Measurements from ENCODE around the gene CDC73.
"Not testable (repeated sequence)": the region's sequence is repeated elsewhere in the genome, so short reads cannot be mapped to it uniquely, and the experiment has no call there.

Gene CDC73

DNA sequence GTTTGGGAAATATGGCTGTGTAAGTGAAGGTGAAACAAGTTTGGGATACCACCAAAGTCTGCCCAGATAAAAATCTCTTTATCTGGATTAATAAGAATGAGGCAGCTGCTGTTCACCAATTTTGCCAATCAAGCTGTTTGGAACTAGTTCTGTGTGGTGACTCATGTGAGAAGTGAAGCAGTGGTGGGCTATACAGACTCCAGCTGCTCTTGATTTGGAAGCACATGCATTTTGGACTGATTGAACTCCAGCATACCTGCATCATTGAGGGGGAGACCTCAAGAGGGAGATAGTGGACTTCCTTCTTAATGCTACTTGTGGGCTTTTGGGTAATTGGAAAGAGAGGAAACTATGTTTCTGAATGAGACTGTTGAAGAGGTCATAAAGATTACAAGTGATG, 163.8 kb downstream of the CDC73 start:
- no peak for DNase-seq

DNA sequence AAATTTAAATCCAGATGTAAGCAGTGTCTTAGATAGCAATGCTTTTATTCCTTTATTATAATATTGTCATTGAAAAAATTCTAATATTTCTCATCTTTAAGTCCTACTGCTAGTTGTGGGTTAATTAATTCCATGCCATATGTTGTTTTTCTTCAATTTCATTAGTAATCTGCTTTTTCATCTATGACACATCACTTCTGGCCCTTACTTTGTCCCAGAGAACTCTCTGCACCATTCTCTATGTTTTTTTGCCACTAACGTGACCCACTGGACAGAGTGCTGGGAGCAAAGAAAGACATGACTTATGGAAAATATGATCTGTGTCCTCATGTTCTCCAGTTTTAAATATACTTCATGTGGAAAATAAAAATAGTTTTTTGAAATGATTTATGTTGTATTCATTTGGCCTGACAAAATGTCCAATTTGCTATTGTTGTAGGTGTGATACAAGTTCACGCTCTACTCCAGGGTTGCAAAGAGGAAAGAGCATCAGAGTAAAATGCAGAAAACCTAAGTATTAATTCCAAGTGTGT, 166.8 kb downstream of the CDC73 start:
- not testable (repeated sequence) for DNase-seq

DNA sequence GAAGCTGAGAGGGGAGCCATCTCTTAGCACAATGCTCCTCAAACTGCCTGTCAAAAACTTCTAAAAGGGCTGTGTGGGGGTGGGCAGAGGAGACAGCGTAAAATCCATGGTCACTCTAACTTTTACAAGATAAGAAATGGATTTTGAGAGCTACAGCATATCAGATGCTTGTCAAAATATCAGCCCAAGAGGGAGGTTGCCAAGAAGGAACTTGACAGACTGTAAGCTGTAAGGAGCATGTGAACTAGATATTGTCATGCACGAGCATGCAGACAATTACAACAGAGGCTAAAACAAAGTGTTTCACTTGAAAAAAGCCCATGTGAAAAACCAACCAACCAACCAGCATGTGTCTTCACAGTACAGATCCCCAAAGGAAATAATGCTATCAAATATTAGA, 171.9 kb downstream of the CDC73 start:
- DNase-seq: no peak

DNA sequence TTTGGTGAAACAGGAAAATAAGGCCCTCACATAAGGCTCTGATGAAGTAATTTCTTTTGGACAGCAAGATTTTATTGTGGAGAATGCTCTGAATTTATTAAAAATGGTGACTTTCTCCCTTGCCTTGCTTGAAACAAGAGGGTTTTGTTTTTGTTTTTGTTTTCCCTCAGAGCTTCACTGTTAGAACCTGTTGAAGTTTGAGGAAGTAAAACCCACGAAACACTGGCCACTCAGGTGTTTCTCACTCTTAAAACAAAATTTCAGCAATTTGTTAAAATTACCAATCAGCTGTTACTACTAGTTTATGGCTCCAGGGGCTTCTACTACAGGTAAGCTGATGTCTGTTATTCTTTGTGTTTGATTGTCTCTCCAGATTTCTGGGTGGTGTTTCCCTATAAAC, 177.2 kb downstream of the CDC73 start:
- no peak for DNase-seq

DNA sequence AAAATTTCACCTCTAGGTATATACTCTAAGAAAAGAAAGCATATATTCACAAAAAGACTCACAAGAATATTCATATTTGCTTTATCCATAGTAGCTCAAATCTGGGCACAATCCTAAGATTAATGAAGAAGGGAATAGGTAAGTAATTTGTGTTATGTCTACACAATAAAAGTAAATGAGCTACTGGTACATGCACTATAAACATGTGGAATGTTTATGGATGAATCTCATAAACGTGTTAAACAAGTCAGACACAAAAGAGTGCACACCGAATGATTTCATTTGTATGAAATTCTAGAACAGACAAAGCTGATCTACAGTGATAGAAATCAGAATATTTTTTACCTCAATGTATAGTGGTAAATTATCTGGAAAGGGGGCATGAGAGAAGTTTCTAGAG, 179.9 kb downstream of the CDC73 start:
- no peak for DNase-seq

DNA sequence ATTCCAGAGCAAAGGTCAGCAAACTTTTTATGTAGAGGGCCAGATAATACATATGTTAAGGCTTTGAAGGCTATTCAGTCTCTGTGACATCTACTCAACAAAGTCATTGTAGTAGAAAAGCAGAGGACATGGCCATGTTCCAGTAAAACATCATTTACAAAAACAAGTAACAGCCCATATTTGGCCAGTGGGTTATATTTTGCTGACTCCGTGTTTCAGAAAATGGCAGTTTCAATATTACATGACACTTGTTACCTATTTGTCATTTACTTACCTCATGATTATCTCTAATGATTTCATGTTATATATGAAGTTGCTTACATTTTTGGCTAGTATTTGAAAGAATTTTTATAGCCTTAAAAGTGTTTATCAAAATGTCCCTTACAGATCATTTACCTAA, 182.0 kb downstream of the CDC73 start:
- DNase-seq: no peak
